Activated T-cell treated with anti-CD3 and anti-CD28 coated beads, Interleukin-2, amount 50 U/mL, for 4 hours (primary cell): ENCODE results near the gene UGT1A8. TPM values are rescaled to one million over a fixed set of nuclear protein-coding genes. Genes with fewer than 3 reads are reported as not detected.
"Not testable (repeated sequence)": the region's sequence is repeated elsewhere in the genome, so short reads cannot be mapped to it uniquely, and the experiment has no call there.

Experiments
- ATAC-seq, 2 donors: fragments of 200-7000 bp; cut with Tn5 transposase; one replicate each; pipeline ENCODE4 v1.10.0; 2021
- DNase-seq: peaks from one replicate; pipeline ENCODE4 v3.0.0-alpha.2; 2020
- H3K27me3 Mint-ChIP-seq: one replicate; pipeline ENCODE4 v1.8.0; 2021; ENCODE audit warnings: low read depth, mixed read lengths
- H3K36me3 Mint-ChIP-seq: one replicate; pipeline ENCODE4 v1.8.0; 2022; ENCODE audit warnings: mixed read lengths; ENCODE audit not compliant: insufficient read depth
- H3K4me1 Mint-ChIP-seq: one replicate; pipeline ENCODE4 v1.8.0; 2021; ENCODE audit warnings: low read depth, mixed read lengths
- H3K4me3 Mint-ChIP-seq: one replicate; pipeline ENCODE4 v1.8.0; 2021; ENCODE audit warnings: mild to moderate bottlenecking, moderate library complexity, mixed read lengths
- H3K9me3 Mint-ChIP-seq: one replicate; pipeline ENCODE4 v1.8.0; 2021; ENCODE audit warnings: mixed read lengths
- total RNA-seq, 3 donors: library from RNA; stranded (reverse); gene quantifications; one replicate each; pipeline ENCODE4 v1.2.1, GENCODE V29; 2021

UGT1A8 gene
- total RNA-seq, 3 donors from 2014 or later, result not detected

- no peaks in the 10 kb centered on the region for H3K36me3 Mint-ChIP-seq
- no peak for DNase-seq
- ATAC-seq, result no peak
- H3K27me3 Mint-ChIP-seq, result peaks cover 4% of the 10 kb centered on the region
- no peaks in the 10 kb centered on the region for H3K4me1 Mint-ChIP-seq
- H3K9me3 Mint-ChIP-seq, result no peaks in the 10 kb centered on the region
- no peak overlapping the region for H3K4me3 Mint-ChIP-seq
Observed at GRCh38 chr2:233705911-233706506, 88.6 kb downstream of the UGT1A8 start.

- ATAC-seq (no peak), DNase-seq (no peak)
- Mint-ChIP-seq H3K9me3 (no peaks in the 10 kb centered on the region), H3K27me3 (peaks cover 8% of the 10 kb centered on the region), H3K36me3 (no peaks in the 10 kb centered on the region), H3K4me3 (no peak overlapping the region), H3K4me1 (no peaks in the 10 kb centered on the region)
Observed at GRCh38 chr2:233706720-233707119, 89.3 kb downstream of the UGT1A8 start.

- Mint-ChIP-seq H3K27me3 (peaks cover 8% of the 10 kb centered on the region), H3K36me3 (no peaks in the 10 kb centered on the region)
- no peak for ATAC-seq
Observed at GRCh38 chr2:233707940-233708644, 90.7 kb downstream of the UGT1A8 start.

GRCh38 chr2:233708942-233709341 is 91.5 kb downstream of the UGT1A8 start:
- Mint-ChIP-seq H3K4me3 (no peak overlapping the region), H3K27me3 (peaks cover 13% of the 10 kb centered on the region), H3K9me3 (no peaks in the 10 kb centered on the region), H3K36me3 (no peaks in the 10 kb centered on the region), H3K4me1 (no peaks in the 10 kb centered on the region)
- DNase-seq, result no peak
- no peak for ATAC-seq

More at GRCh38 chr2:233707940-233708644, 90.7 kb downstream of the UGT1A8 start:
- no peak overlapping the region for H3K4me3 Mint-ChIP-seq
- no peaks in the 10 kb centered on the region for H3K4me1 Mint-ChIP-seq
- no peak for DNase-seq
- no peaks in the 10 kb centered on the region for H3K9me3 Mint-ChIP-seq

- peak; percentile 56 for DNase-seq
- H3K4me3 Mint-ChIP-seq, result no peak overlapping the region
- H3K9me3 Mint-ChIP-seq, result no peaks in the 10 kb centered on the region
- ATAC-seq, result peak in 1 of 2 donors; percentile 76
- no peaks in the 10 kb centered on the region for H3K4me1 Mint-ChIP-seq
- no peaks in the 10 kb centered on the region for H3K36me3 Mint-ChIP-seq
- peaks cover 19% of the 10 kb centered on the region for H3K27me3 Mint-ChIP-seq
Observed at GRCh38 chr2:233711312-233712008, 94.0 kb downstream of the UGT1A8 start.

- peaks cover 21% of the 10 kb centered on the region for H3K27me3 Mint-ChIP-seq
- H3K9me3 Mint-ChIP-seq, result no peaks in the 10 kb centered on the region
- DNase-seq, result no peak
- no peak for ATAC-seq
- H3K4me1 Mint-ChIP-seq, result no peaks in the 10 kb centered on the region
- H3K36me3 Mint-ChIP-seq, result no peaks in the 10 kb centered on the region
- H3K4me3 Mint-ChIP-seq, result no peak within 1 kb of the TSS
Observed at GRCh38 chr2:233712611-233713261, 95.3 kb downstream of the UGT1A8 start, which contains the start of gene UGT1A5. Gene UGT1A5 (plus strand): TSS chr2:233712907. CDS start chr2:233712992, 85 bp downstream.

GRCh38 chr2:233713262-233713615 is 95.8 kb downstream of the UGT1A8 start:
- Mint-ChIP-seq H3K27me3 (peaks cover 24% of the 10 kb centered on the region), H3K4me3 (no peak overlapping the region), H3K4me1 (no peaks in the 10 kb centered on the region), H3K9me3 (no peaks in the 10 kb centered on the region), H3K36me3 (no peaks in the 10 kb centered on the region)
- DNase-seq, result no peak
- ATAC-seq, result no peak

- no peaks in the 10 kb centered on the region for H3K4me1 Mint-ChIP-seq
- H3K27me3 Mint-ChIP-seq, result peaks cover 30% of the 10 kb centered on the region
- no peak overlapping the region for H3K4me3 Mint-ChIP-seq
- no peaks in the 10 kb centered on the region for H3K9me3 Mint-ChIP-seq
- DNase-seq, result no peak
- no peaks in the 10 kb centered on the region for H3K36me3 Mint-ChIP-seq
- no peak for ATAC-seq
Observed at GRCh38 chr2:233714121-233714520, 96.7 kb downstream of the UGT1A8 start.

GRCh38 chr2:233718552-233718951 is 101.1 kb downstream of the UGT1A8 start, which contains the start of gene UGT1A4:
Gene UGT1A4 (plus strand): TSS chr2:233718736. CDS start chr2:233718821, 85 bp downstream.
- H3K27me3 Mint-ChIP-seq, result peaks cover 34% of the 10 kb centered on the region
- H3K4me3 Mint-ChIP-seq, result no peak within 1 kb of the TSS
- no peaks in the 10 kb centered on the region for H3K36me3 Mint-ChIP-seq
- H3K4me1 Mint-ChIP-seq, result no peaks in the 10 kb centered on the region
- H3K9me3 Mint-ChIP-seq, result no peaks in the 10 kb centered on the region
- ATAC-seq (no peak), DNase-seq (no peak)

- Mint-ChIP-seq H3K9me3 (no peaks in the 10 kb centered on the region), H3K36me3 (no peaks in the 10 kb centered on the region), H3K27me3 (peaks cover 10% of the 10 kb centered on the region), H3K4me1 (no peaks in the 10 kb centered on the region), H3K4me3 (no peak within 1 kb of the TSS)
- no peak for ATAC-seq
- no peak for DNase-seq
Observed at GRCh38 chr2:233728723-233729301, 111.4 kb downstream of the UGT1A8 start, which contains the start of gene UGT1A3. Gene UGT1A3 (plus strand): TSS chr2:233729042. CDS start chr2:233729127, 85 bp downstream.

GRCh38 chr2:233736868-233737653 is 119.6 kb downstream of the UGT1A8 start:
- not testable (repeated sequence) for H3K36me3 Mint-ChIP-seq, H3K4me1 Mint-ChIP-seq, H3K4me3 Mint-ChIP-seq, ATAC-seq, H3K9me3 Mint-ChIP-seq, DNase-seq
- peaks cover 38% of the 10 kb centered on the region for H3K27me3 Mint-ChIP-seq

- H3K4me3 Mint-ChIP-seq, result no peak overlapping the region
- no peak for DNase-seq
- no peaks in the 10 kb centered on the region for H3K9me3 Mint-ChIP-seq
- no peaks in the 10 kb centered on the region for H3K36me3 Mint-ChIP-seq
- no peak for ATAC-seq
- H3K4me1 Mint-ChIP-seq, result no peaks in the 10 kb centered on the region
- peaks cover 30% of the 10 kb centered on the region for H3K27me3 Mint-ChIP-seq
Observed at GRCh38 chr2:233740870-233741269, 123.4 kb downstream of the UGT1A8 start.

GRCh38 chr2:233743464-233744259 is 126.2 kb downstream of the UGT1A8 start:
- Mint-ChIP-seq H3K4me1 (no peaks in the 10 kb centered on the region), H3K9me3 (no peaks in the 10 kb centered on the region), H3K4me3 (no peak overlapping the region), H3K27me3 (peaks cover 26% of the 10 kb centered on the region), H3K36me3 (no peaks in the 10 kb centered on the region)
- ATAC-seq, result no peak
- no peak for DNase-seq
